ENCODE data around the gene ZNF668. TPM values are rescaled to one million over a fixed set of nuclear protein-coding genes. Genes with fewer than 3 reads are reported as not detected.
"Not testable (repeated sequence)": the region's sequence is repeated elsewhere in the genome, so short reads cannot be mapped to it uniquely, and the experiment has no call there.

The ZNF668 gene
- total and polyA plus RNA-seq, 2 experiments from 2014 or later, result 6.2 to 13.1 TPM

DNA sequence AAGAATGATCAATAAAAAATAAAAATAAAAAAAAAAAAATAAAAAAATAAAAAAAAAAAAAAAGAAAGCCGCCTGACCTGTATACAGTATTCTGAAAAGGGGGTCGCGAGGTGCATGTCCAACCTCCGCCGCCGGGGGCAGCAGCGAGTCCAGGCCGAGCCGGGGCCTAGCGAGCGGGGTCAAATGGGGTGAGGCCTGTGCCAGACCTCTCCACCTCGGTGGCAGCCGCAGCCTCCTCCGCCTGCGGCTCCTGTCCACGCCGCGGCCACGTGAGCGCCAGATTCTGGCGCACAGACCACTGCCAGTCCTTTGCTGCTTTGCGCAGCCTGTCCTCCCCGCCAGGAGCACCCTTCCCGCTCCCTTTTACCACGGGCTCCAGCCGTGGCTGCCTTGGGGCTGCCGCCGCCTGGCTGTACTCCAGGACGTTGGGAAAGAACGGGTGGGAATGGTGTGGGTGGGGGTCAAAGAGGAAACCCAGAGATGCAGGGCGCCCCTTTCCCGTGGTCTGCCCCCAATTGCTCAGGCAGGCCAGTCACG lies 31.7 kb upstream of the ZNF668 start:
- Histone ChIP-seq H3K4me1 (ENCODE audit: insufficient read depth) (peaks cover 6% of the 10 kb centered on the region; the same call in 1 of the 2 replicates), H3K36me3 (ENCODE audit: insufficient read depth) (no peaks in the 10 kb centered on the region), H3K4me3 (peak overlapping the region; percentile 42; the same call in 1 of the 2 replicates), H4K20me1 (replicated peaks; ENCODE audit: insufficient read depth) (no peaks in the 10 kb centered on the region), H2AFZ (peak overlapping the region; percentile 88; the same call in 1 of the 2 replicates), H3K9me2 (ENCODE audit: insufficient read depth) (no peaks in the 10 kb centered on the region), H3K27me3 (ENCODE audit: insufficient read depth) (no peaks in the 10 kb centered on the region), H3F3A (replicated peaks; ENCODE audit: low read depth) (peaks cover 5% of the 10 kb centered on the region; the same call in 1 of the 2 replicates), H3K27ac (ENCODE audit: low read depth) (no peak overlapping the region), H3K79me2 (replicated peaks; ENCODE audit: insufficient read depth) (no peaks in the 10 kb centered on the region), H3K4me2 (peak overlapping the region; percentile 69; the same call in 1 of the 2 replicates)
- Mint-ChIP-seq H3K4me3 (no peak overlapping the region), H3K9me3 (peaks cover 16% of the 10 kb centered on the region), H3K4me1 (peaks cover 9% of the 10 kb centered on the region; the same call in 1 of the 3 replicates), H3K27me3 (ENCODE audit: insufficient read depth, low read depth, poor library complexity) (peaks cover 22% of the 10 kb centered on the region), H3K27ac (no peak overlapping the region), H3K36me3 (ENCODE audit: low read depth) (peaks cover 10% of the 10 kb centered on the region)
- no peak for TF ChIP-seq EZH2 (IDR thresholded peaks at IDR 0.05; ENCODE audit: low read depth, unreplicated experiment)
- TF ChIP-seq, protein P1, sequence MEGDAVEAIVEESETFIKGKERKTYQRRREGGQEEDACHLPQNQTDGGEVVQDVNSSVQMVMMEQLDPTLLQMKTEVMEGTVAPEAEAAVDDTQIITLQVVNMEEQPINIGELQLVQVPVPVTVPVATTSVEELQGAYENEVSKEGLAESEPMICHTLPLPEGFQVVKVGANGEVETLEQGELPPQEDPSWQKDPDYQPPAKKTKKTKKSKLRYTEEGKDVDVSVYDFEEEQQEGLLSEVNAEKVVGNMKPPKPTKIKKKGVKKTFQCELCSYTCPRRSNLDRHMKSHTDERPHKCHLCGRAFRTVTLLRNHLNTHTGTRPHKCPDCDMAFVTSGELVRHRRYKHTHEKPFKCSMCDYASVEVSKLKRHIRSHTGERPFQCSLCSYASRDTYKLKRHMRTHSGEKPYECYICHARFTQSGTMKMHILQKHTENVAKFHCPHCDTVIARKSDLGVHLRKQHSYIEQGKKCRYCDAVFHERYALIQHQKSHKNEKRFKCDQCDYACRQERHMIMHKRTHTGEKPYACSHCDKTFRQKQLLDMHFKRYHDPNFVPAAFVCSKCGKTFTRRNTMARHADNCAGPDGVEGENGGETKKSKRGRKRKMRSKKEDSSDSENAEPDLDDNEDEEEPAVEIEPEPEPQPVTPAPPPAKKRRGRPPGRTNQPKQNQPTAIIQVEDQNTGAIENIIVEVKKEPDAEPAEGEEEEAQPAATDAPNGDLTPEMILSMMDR (conservative IDR thresholded peaks at IDR 0.05; ENCODE audit: low read depth in 2 of 2), result peak; percentile 70 to 78
- ATAC-seq, result peak; percentile 49
- DNase-seq (ENCODE audit: low spot score), result peak; percentile 85

- H3K4me3 ChIP-seq; H3K4me3 Mint-ChIP-seq; H3K27me3 ChIP-seq (ENCODE audit: insufficient read depth); H3F3A ChIP-seq (replicated peaks; ENCODE audit: low read depth); H3K36me3 Mint-ChIP-seq (ENCODE audit: low read depth); ATAC-seq; H3K79me2 ChIP-seq (replicated peaks; ENCODE audit: insufficient read depth); H4K20me1 ChIP-seq (replicated peaks; ENCODE audit: insufficient read depth); H3K9me2 ChIP-seq (ENCODE audit: insufficient read depth); H3K4me1 Mint-ChIP-seq; H3K36me3 ChIP-seq (ENCODE audit: insufficient read depth); H3K4me1 ChIP-seq (ENCODE audit: insufficient read depth); H3K4me2 ChIP-seq; H3K27ac Mint-ChIP-seq; H3K27me3 Mint-ChIP-seq (ENCODE audit: insufficient read depth, low read depth, poor library complexity); H2AFZ ChIP-seq; DNase-seq (ENCODE audit: low spot score); H3K27ac ChIP-seq (ENCODE audit: low read depth): not testable (repeated sequence)
- H3K9me3 Mint-ChIP-seq, result peaks cover 16% of the 10 kb centered on the region; the same call in 2 of the 3 replicates
Observed at GRCh38 chr16:31100876-31101641, 27.0 kb upstream of the ZNF668 start.

GRCh38 chr16:31099860-31100638 lies 26.0 kb upstream of the ZNF668 start:
- Histone ChIP-seq H3K4me3 (no peak overlapping the region), H3K4me2 (no peak overlapping the region), H4K20me1 (replicated peaks; ENCODE audit: insufficient read depth) (no peaks in the 10 kb centered on the region), H3K4me1 (ENCODE audit: insufficient read depth) (no peaks in the 10 kb centered on the region), H3K27ac (ENCODE audit: low read depth) (no peak overlapping the region), H3K36me3 (ENCODE audit: insufficient read depth) (no peaks in the 10 kb centered on the region), H3K79me2 (replicated peaks; ENCODE audit: insufficient read depth) (no peaks in the 10 kb centered on the region), H3F3A (replicated peaks; ENCODE audit: low read depth) (0 out of 2 replicates have a peak, but pooled peaks cover 3% of the 10 kb centered on the region), H2AFZ (no peak overlapping the region), H3K9me2 (ENCODE audit: insufficient read depth) (no peaks in the 10 kb centered on the region), H3K27me3 (ENCODE audit: insufficient read depth) (no peaks in the 10 kb centered on the region)
- peaks cover 17% of the 10 kb centered on the region; the same call in 2 of the 3 replicates for H3K9me3 Mint-ChIP-seq
- peaks cover 4% of the 10 kb centered on the region for H3K36me3 Mint-ChIP-seq (ENCODE audit: low read depth)
- H3K4me3 Mint-ChIP-seq, result no peak overlapping the region
- peaks cover 4% of the 10 kb centered on the region for H3K27me3 Mint-ChIP-seq (ENCODE audit: insufficient read depth, low read depth, poor library complexity)
- ATAC-seq (no peak), DNase-seq (ENCODE audit: low spot score) (no peak)
- H3K4me1 Mint-ChIP-seq, result peaks cover 5% of the 10 kb centered on the region; the same call in 2 of the 3 replicates
- H3K27ac Mint-ChIP-seq, result no peak overlapping the region
- TF ChIP-seq, protein P1 (conservative IDR thresholded peaks at IDR 0.05; ENCODE audit: low read depth in 2 of 2), result no peak
- TF ChIP-seq ZNF114 (CRISPR knock-in tag; IDR thresholded peaks at IDR 0.05), result no peak
- no peak for TF ChIP-seq CREB1 (CRISPR knock-in tag; IDR thresholded peaks at IDR 0.05; ENCODE audit: low read depth)
- TF ChIP-seq NANOG (IDR thresholded peaks at IDR 0.05; ENCODE audit: borderline replicate concordance), result no peak
- TF ChIP-seq ETS1 (IDR thresholded peaks at IDR 0.05), result no peak
